T47D (cell line): Measurements from ENCODE around the gene ZNF672.

Experiments
- DNase-seq, 2 experiments: peaks; one replicate each; pipeline versions ENCODE4 v3.0.0 to v3.0.0-alpha.2; 2011 to 2012; ENCODE audit warnings: low read depth in 1 of 2, low spot score in 1 of 2
- JUND ChIP-seq: IDR thresholded peaks from 2 replicates; pipeline ENCODE4 v1.6.1; 2012; ENCODE audit warnings: low read depth
- in situ Hi-C: cut with HindIII; loops from 2 replicates; pipeline ENCODE4 v1.10.0; 2016; ENCODE audit warnings: low sequenced_read_pairs, low pct_unique_long_range_greater_than_20kb

ZNF672 gene

GRCh38 chr1:248817065-248817464, 21.0 kb upstream of the ZNF672 start:
- in situ Hi-C loops, result no loop called here
- TF ChIP-seq JUND, result no peak
- DNase-seq, result no peak

- in situ Hi-C loops, result no loop called here
- TF ChIP-seq JUND, result no peak
- DNase-seq, result peak in 1 of 2 experiments; percentile 25
These were observed 19.3 kb upstream of the ZNF672 start for GRCh38 chr1:248818505-248819374.

- TF ChIP-seq JUND, result no peak
- DNase-seq, result no peak
- in situ Hi-C loops, result no loop called here
These were observed 17.9 kb upstream of the ZNF672 start for GRCh38 chr1:248820041-248820585.

- in situ Hi-C loops, result no loop called here
- no peak for DNase-seq
- TF ChIP-seq JUND, result no peak
These were observed 16.9 kb upstream of the ZNF672 start for GRCh38 chr1:248821101-248821500.

GRCh38 chr1:248821641-248822040, 16.4 kb upstream of the ZNF672 start:
- no peak for TF ChIP-seq JUND
- DNase-seq, result no peak
- in situ Hi-C loops, result no loop called here

- TF ChIP-seq JUND, result no peak
- no peak for DNase-seq
- in situ Hi-C loops, result no loop called here
These were observed 15.6 kb upstream of the ZNF672 start for GRCh38 chr1:248822148-248823032.

GRCh38 chr1:248823517-248824001, 14.5 kb upstream of the ZNF672 start:
- in situ Hi-C loops, result no loop called here
- TF ChIP-seq JUND, result no peak
- no peak for DNase-seq

GRCh38 chr1:248824301-248824700, 13.7 kb upstream of the ZNF672 start:
- in situ Hi-C loops, result no loop called here
- DNase-seq, result no peak
- TF ChIP-seq JUND, result no peak

GRCh38 chr1:248824701-248825100, 13.3 kb upstream of the ZNF672 start:
- in situ Hi-C loops, result no loop called here
- TF ChIP-seq JUND, result no peak
- no peak for DNase-seq

- TF ChIP-seq JUND, result no peak
- in situ Hi-C loops, result no loop called here
- DNase-seq, result no peak
These were observed 12.9 kb upstream of the ZNF672 start for GRCh38 chr1:248825136-248825535.

GRCh38 chr1:248825573-248825908, 12.5 kb upstream of the ZNF672 start:
- TF ChIP-seq JUND, result no peak
- in situ Hi-C loops, result no loop called here
- no peak for DNase-seq

GRCh38 chr1:248825909-248826760, 11.9 kb upstream of the ZNF672 start, which contains the start of gene SH3BP5L:
Gene SH3BP5L (minus strand): TSS chr1:248825915. CDS start chr1:248824935, 980 bp downstream.
- in situ Hi-C loops, result no loop called here
- TF ChIP-seq JUND, result no peak
- DNase-seq, result peak; percentile 95 to 97
